ENCODE data around the gene TSPAN18. TPM values are rescaled to one million over a fixed set of nuclear protein-coding genes. Genes with fewer than 3 reads are reported as not detected.

TSPAN18 gene
- total and polyA plus RNA-seq, 2 donors, result 2.2 to 2.6 TPM

GRCh38 chr11:44741976-44742375 is 15.2 kb downstream of the TSPAN18 start:
- WGBS, result 95% methylated on average over 4 of the region's 4 CpGs

GRCh38 chr11:44742508-44743246 is 15.9 kb downstream of the TSPAN18 start:
- Histone ChIP-seq H3K27me3 (ENCODE audit: control insufficient read depth in 2 of 2, insufficient read depth in 1 of 2, low read length in 1 of 2) (peaks cover 2 to 3% of the 10 kb centered on the region in 2 donors), H3K4me1 (ENCODE audit: control insufficient read depth in 2 of 2, insufficient read depth in 2 of 2, low read length in 2 of 2) (no peaks in the 10 kb centered on the region), H3K4me3 (ENCODE audit: low read length in 2 of 2) (no peak overlapping the region), H3K27ac (ENCODE audit: low read depth in 1 of 2, low read length in 1 of 2) (no peak overlapping the region), H3K9me3 (ENCODE audit: control insufficient read depth in 2 of 2, insufficient read depth in 1 of 2, low read length in 1 of 2) (no peaks in the 10 kb centered on the region), H3K36me3 (ENCODE audit: control insufficient read depth in 2 of 2, insufficient read depth in 2 of 2, low read length in 1 of 2) (no peaks in the 10 kb centered on the region)
- WGBS, result 93% methylated on average over 11 of the region's 11 CpGs
- no peak for DNase-seq (ENCODE audit: low read depth in 6 of 9, low spot score in 9 of 9)

More at GRCh38 chr11:44741976-44742375, 15.2 kb downstream of the TSPAN18 start:
- H3K27ac ChIP-seq (ENCODE audit: low read depth in 1 of 2, low read length in 1 of 2), result no peak overlapping the region
- no peaks in the 10 kb centered on the region for H3K9me3 ChIP-seq (ENCODE audit: control insufficient read depth in 2 of 2, insufficient read depth in 1 of 2, low read length in 1 of 2)
- no peak for DNase-seq (ENCODE audit: low read depth in 6 of 9, low spot score in 9 of 9)
- H3K4me3 ChIP-seq (ENCODE audit: low read length in 2 of 2), result no peak overlapping the region
- H3K36me3 ChIP-seq (ENCODE audit: control insufficient read depth in 2 of 2, insufficient read depth in 2 of 2, low read length in 1 of 2), result no peaks in the 10 kb centered on the region
- no peaks in the 10 kb centered on the region for H3K4me1 ChIP-seq (ENCODE audit: control insufficient read depth in 2 of 2, insufficient read depth in 2 of 2, low read length in 2 of 2)
- H3K27me3 ChIP-seq (ENCODE audit: control insufficient read depth in 2 of 2, insufficient read depth in 1 of 2, low read length in 1 of 2), result peaks cover 2 to 4% of the 10 kb centered on the region in 2 donors

GRCh38 chr11:44743326-44743725 is 16.6 kb downstream of the TSPAN18 start:
- 98% methylated on average over 12 of the region's 12 CpGs for WGBS
- H3K4me1 ChIP-seq (ENCODE audit: control insufficient read depth in 2 of 2, insufficient read depth in 2 of 2, low read length in 2 of 2), result no peaks in the 10 kb centered on the region
- no peaks in the 10 kb centered on the region for H3K36me3 ChIP-seq (ENCODE audit: control insufficient read depth in 2 of 2, insufficient read depth in 2 of 2, low read length in 1 of 2)
- peaks cover 0 to 3% of the 10 kb centered on the region in 2 donors for H3K27me3 ChIP-seq (ENCODE audit: control insufficient read depth in 2 of 2, insufficient read depth in 1 of 2, low read length in 1 of 2)
- no peaks in the 10 kb centered on the region for H3K9me3 ChIP-seq (ENCODE audit: control insufficient read depth in 2 of 2, insufficient read depth in 1 of 2, low read length in 1 of 2)
- H3K4me3 ChIP-seq (ENCODE audit: low read length in 2 of 2), result no peak overlapping the region
- DNase-seq (ENCODE audit: low read depth in 6 of 9, low spot score in 9 of 9), result no peak
- no peak overlapping the region for H3K27ac ChIP-seq (ENCODE audit: low read depth in 1 of 2, low read length in 1 of 2)

- H3K4me1 ChIP-seq (ENCODE audit: control insufficient read depth in 2 of 2, insufficient read depth in 2 of 2, low read length in 2 of 2), result no peaks in the 10 kb centered on the region
- DNase-seq (ENCODE audit: low read depth in 6 of 9, low spot score in 9 of 9), result no peak
- 97% methylated on average over 5 of the region's 5 CpGs for WGBS
These were observed 17.3 kb downstream of the TSPAN18 start for GRCh38 chr11:44743959-44744557.

GRCh38 chr11:44746894-44747293 is 20.1 kb downstream of the TSPAN18 start:
- H3K4me3 ChIP-seq (ENCODE audit: low read length in 2 of 2), result no peak overlapping the region
- H3K27me3 ChIP-seq (ENCODE audit: control insufficient read depth in 2 of 2, insufficient read depth in 1 of 2, low read length in 1 of 2), result no peaks in the 10 kb centered on the region
- no peaks in the 10 kb centered on the region for H3K4me1 ChIP-seq (ENCODE audit: control insufficient read depth in 2 of 2, insufficient read depth in 2 of 2, low read length in 2 of 2)
- no peaks in the 10 kb centered on the region for H3K36me3 ChIP-seq (ENCODE audit: control insufficient read depth in 2 of 2, insufficient read depth in 2 of 2, low read length in 1 of 2)
- no peak for DNase-seq (ENCODE audit: low read depth in 6 of 9, low spot score in 9 of 9)
- H3K27ac ChIP-seq (ENCODE audit: low read depth in 1 of 2, low read length in 1 of 2), result no peak overlapping the region
- 90% methylated on average over 7 of the region's 7 CpGs for WGBS
- no peaks in the 10 kb centered on the region for H3K9me3 ChIP-seq (ENCODE audit: control insufficient read depth in 2 of 2, insufficient read depth in 1 of 2, low read length in 1 of 2)

More at GRCh38 chr11:44743959-44744557, 17.3 kb downstream of the TSPAN18 start:
- no peak overlapping the region for H3K27ac ChIP-seq (ENCODE audit: low read depth in 1 of 2, low read length in 1 of 2)
- no peaks in the 10 kb centered on the region for H3K9me3 ChIP-seq (ENCODE audit: control insufficient read depth in 2 of 2, insufficient read depth in 1 of 2, low read length in 1 of 2)
- H3K4me3 ChIP-seq (ENCODE audit: low read length in 2 of 2), result no peak overlapping the region
- H3K27me3 ChIP-seq (ENCODE audit: control insufficient read depth in 2 of 2, insufficient read depth in 1 of 2, low read length in 1 of 2), result peaks cover 0 to 3% of the 10 kb centered on the region in 2 donors
- H3K36me3 ChIP-seq (ENCODE audit: control insufficient read depth in 2 of 2, insufficient read depth in 2 of 2, low read length in 1 of 2), result no peaks in the 10 kb centered on the region

GRCh38 chr11:44747316-44747715 is 20.6 kb downstream of the TSPAN18 start:
- no peak overlapping the region for H3K27ac ChIP-seq (ENCODE audit: low read depth in 1 of 2, low read length in 1 of 2)
- H3K4me3 ChIP-seq (ENCODE audit: low read length in 2 of 2), result no peak overlapping the region
- WGBS, result 67% methylated on average over 7 of the region's 7 CpGs
- no peaks in the 10 kb centered on the region for H3K36me3 ChIP-seq (ENCODE audit: control insufficient read depth in 2 of 2, insufficient read depth in 2 of 2, low read length in 1 of 2)
- DNase-seq (ENCODE audit: low read depth in 6 of 9, low spot score in 9 of 9), result no peak
- H3K27me3 ChIP-seq (ENCODE audit: control insufficient read depth in 2 of 2, insufficient read depth in 1 of 2, low read length in 1 of 2), result no peaks in the 10 kb centered on the region
- no peaks in the 10 kb centered on the region for H3K9me3 ChIP-seq (ENCODE audit: control insufficient read depth in 2 of 2, insufficient read depth in 1 of 2, low read length in 1 of 2)
- H3K4me1 ChIP-seq (ENCODE audit: control insufficient read depth in 2 of 2, insufficient read depth in 2 of 2, low read length in 2 of 2), result no peaks in the 10 kb centered on the region

GRCh38 chr11:44747836-44748235 is 21.1 kb downstream of the TSPAN18 start:
- DNase-seq (ENCODE audit: low read depth in 6 of 9, low spot score in 9 of 9), result no peak
- WGBS, result 89% methylated on average over 5 of the region's 5 CpGs
- Histone ChIP-seq H3K27me3 (ENCODE audit: control insufficient read depth in 2 of 2, insufficient read depth in 1 of 2, low read length in 1 of 2) (no peaks in the 10 kb centered on the region), H3K36me3 (ENCODE audit: control insufficient read depth in 2 of 2, insufficient read depth in 2 of 2, low read length in 1 of 2) (no peaks in the 10 kb centered on the region), H3K4me1 (ENCODE audit: control insufficient read depth in 2 of 2, insufficient read depth in 2 of 2, low read length in 2 of 2) (no peaks in the 10 kb centered on the region), H3K27ac (ENCODE audit: low read depth in 1 of 2, low read length in 1 of 2) (no peak overlapping the region), H3K4me3 (ENCODE audit: low read length in 2 of 2) (no peak overlapping the region), H3K9me3 (ENCODE audit: control insufficient read depth in 2 of 2, insufficient read depth in 1 of 2, low read length in 1 of 2) (no peaks in the 10 kb centered on the region)

GRCh38 chr11:44748606-44749005 is 21.8 kb downstream of the TSPAN18 start:
- DNase-seq (ENCODE audit: low read depth in 6 of 9, low spot score in 9 of 9), result no peak
- H3K27ac ChIP-seq (ENCODE audit: low read depth in 1 of 2, low read length in 1 of 2), result no peak overlapping the region
- WGBS, result 96% methylated on average over 8 of the region's 8 CpGs
- H3K9me3 ChIP-seq (ENCODE audit: control insufficient read depth in 2 of 2, insufficient read depth in 1 of 2, low read length in 1 of 2), result no peaks in the 10 kb centered on the region
- H3K27me3 ChIP-seq (ENCODE audit: control insufficient read depth in 2 of 2, insufficient read depth in 1 of 2, low read length in 1 of 2), result no peaks in the 10 kb centered on the region
- H3K36me3 ChIP-seq (ENCODE audit: control insufficient read depth in 2 of 2, insufficient read depth in 2 of 2, low read length in 1 of 2), result no peaks in the 10 kb centered on the region
- no peaks in the 10 kb centered on the region for H3K4me1 ChIP-seq (ENCODE audit: control insufficient read depth in 2 of 2, insufficient read depth in 2 of 2, low read length in 2 of 2)
- H3K4me3 ChIP-seq (ENCODE audit: low read length in 2 of 2), result no peak overlapping the region

- DNase-seq (ENCODE audit: low read depth in 6 of 9, low spot score in 9 of 9), result no peak
- no peak overlapping the region for H3K4me3 ChIP-seq (ENCODE audit: low read length in 2 of 2)
- no peaks in the 10 kb centered on the region for H3K9me3 ChIP-seq (ENCODE audit: control insufficient read depth in 2 of 2, insufficient read depth in 1 of 2, low read length in 1 of 2)
- H3K4me1 ChIP-seq (ENCODE audit: control insufficient read depth in 2 of 2, insufficient read depth in 2 of 2, low read length in 2 of 2), result no peaks in the 10 kb centered on the region
- H3K27ac ChIP-seq (ENCODE audit: low read depth in 1 of 2, low read length in 1 of 2), result no peak overlapping the region
- 95% methylated on average over 2 of the region's 2 CpGs for WGBS
- no peaks in the 10 kb centered on the region for H3K27me3 ChIP-seq (ENCODE audit: control insufficient read depth in 2 of 2, insufficient read depth in 1 of 2, low read length in 1 of 2)
- no peaks in the 10 kb centered on the region for H3K36me3 ChIP-seq (ENCODE audit: control insufficient read depth in 2 of 2, insufficient read depth in 2 of 2, low read length in 1 of 2)
These were observed 22.4 kb downstream of the TSPAN18 start for GRCh38 chr11:44749189-44749588.

All from thymus (tissue), 11 donors.